AG04449 (cell line): ENCODE data around the gene ZFP3.
"Not testable (repeated sequence)": the region's sequence is repeated elsewhere in the genome, so short reads cannot be mapped to it uniquely, and the experiment has no call there.

Source experiments
- CTCF ChIA-PET: fragments of 350-600 bp; formaldehyde crosslinking; extraction: SDS; loops from one replicate; lab custom pipeline; 2021; ENCODE audit warnings: antibody characterized with exemption; lab: Yijun Ruan, JAX
- POLR2A ChIA-PET: fragments of 400-600, 350-600 bp; formaldehyde crosslinking; extraction: SDS; loops from one replicate; lab custom pipeline; 2020; ENCODE audit warnings: antibody characterized with exemption, inconsistent platforms; lab: Yijun Ruan, JAX
- DNase-seq: peaks from one replicate; pipeline ENCODE4 v3.0.0-alpha.2; 2010; ENCODE audit warnings: low read depth, low spot score
- H3K4me3 ChIP-seq: 2 replicates; pipeline ENCODE4 v1.5.1; 2011; ENCODE audit warnings: low read depth, mild to moderate bottlenecking, control low read depth, low read length
- TF ChIP-seq, protein P1 (sequence below): IDR thresholded peaks from one replicate; pipeline ENCODE4 v1.5.1; 2011; ENCODE audit warnings: mild to moderate bottlenecking, moderate library complexity, low read length, control low read depth, inconsistent platforms; ENCODE audit not compliant: insufficient read depth; ENCODE audit errors: missing control alignments

Gene ZFP3

DNA sequence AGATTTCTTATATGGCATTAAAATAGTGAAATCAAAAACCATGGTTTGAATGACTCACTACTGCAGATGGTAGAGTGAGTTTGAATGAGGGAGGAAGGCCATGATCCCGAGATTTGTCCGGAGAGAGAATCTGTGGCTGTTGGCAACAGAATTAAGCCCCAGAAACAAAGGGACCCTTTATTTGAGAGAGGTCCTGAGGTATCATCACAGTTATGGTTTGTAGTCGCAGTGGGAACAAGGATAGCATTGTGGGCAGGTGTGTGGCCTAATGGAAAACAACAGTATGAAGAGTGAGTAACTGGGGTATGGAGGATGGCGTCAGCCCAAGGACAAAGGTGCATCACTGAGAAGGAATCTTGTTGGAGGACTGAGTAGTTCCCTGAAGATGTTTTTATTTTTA lies 8.5 kb upstream of the ZFP3 start:
- no peak for DNase-seq
- TF ChIP-seq, protein P1, sequence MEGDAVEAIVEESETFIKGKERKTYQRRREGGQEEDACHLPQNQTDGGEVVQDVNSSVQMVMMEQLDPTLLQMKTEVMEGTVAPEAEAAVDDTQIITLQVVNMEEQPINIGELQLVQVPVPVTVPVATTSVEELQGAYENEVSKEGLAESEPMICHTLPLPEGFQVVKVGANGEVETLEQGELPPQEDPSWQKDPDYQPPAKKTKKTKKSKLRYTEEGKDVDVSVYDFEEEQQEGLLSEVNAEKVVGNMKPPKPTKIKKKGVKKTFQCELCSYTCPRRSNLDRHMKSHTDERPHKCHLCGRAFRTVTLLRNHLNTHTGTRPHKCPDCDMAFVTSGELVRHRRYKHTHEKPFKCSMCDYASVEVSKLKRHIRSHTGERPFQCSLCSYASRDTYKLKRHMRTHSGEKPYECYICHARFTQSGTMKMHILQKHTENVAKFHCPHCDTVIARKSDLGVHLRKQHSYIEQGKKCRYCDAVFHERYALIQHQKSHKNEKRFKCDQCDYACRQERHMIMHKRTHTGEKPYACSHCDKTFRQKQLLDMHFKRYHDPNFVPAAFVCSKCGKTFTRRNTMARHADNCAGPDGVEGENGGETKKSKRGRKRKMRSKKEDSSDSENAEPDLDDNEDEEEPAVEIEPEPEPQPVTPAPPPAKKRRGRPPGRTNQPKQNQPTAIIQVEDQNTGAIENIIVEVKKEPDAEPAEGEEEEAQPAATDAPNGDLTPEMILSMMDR = no peak
- POLR2A ChIA-PET = no interaction called here
- CTCF ChIA-PET = no interaction called here
- H3K4me3 ChIP-seq = no peak overlapping the region

DNA sequence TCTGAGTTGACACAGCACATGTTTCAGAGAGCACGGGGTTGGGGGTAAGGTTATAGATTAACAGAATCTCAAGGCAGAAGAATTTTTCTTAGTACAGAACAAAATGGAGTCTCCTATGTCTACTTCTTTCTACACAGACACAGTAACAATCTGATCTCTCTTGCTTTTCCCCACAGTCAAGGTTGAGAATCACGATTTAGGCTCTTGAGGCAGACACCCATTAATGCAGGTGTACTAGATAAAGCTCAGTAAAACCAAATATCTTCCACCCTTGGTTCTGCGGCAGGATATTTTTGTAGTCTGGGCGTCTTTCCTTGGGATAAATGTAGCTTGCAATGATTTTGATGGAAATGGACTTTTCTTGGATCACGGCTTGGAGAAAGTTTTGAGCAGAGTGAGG lies 2.8 kb upstream of the ZFP3 start:
- H3K4me3 ChIP-seq, POLR2A ChIA-PET, DNase-seq: not testable (repeated sequence)
- CTCF ChIA-PET = interaction anchor here (1.2 to 2.4 kb wide), 2 partner anchors 14 to 167 kb away, joined by 3 to 7 read pairs; no protein-coding TSS in a partner anchor

DNA sequence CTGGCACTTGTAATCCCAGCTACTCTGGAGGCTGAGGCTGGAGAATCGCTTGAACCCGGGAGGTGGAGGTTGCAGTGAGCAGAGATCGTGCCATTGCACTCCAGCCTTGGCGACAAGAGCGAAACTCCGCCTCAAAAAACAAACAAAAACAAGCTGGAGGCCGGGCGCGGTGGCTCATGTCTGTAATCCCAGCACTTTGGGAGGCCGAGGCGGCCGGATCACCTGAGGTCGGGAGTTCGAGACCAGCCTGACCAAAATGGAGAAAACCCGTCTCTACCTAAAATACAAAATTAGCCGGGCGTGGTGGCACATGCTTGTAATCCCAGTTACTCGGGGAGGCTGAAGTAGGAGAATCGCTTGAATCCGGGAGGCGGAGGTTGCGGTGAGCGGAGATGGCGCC lies 992 bp upstream of the ZFP3 start:
- DNase-seq, H3K4me3 ChIP-seq, POLR2A ChIA-PET: not testable (repeated sequence)
- CTCF ChIA-PET = interaction anchor here (0.6 to 2.4 kb wide), 3 partner anchors 14 to 114 kb away, joined by 3 to 7 read pairs (median 5); partner anchors contain the start of gene ZNF594

DNA sequence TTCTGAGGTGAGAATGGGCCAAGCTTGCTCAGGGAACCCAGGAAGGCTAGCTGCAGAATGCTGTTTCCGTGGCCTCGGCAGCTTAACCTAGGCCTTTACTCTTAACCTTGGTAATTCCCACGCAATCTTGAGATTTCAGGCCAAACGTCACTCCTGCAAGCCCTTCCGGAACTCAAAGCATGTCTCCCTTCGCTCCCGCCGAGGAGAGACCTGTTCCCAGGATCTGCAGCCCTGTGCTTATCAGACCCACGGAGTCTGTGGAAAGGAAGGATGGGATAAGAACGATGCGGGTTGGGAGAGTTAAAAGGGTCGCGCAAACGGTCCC lies 524 bp upstream of the ZFP3 start:
- ChIA-PET CTCF (interaction anchor here (0.6 to 2.4 kb wide), 3 partner anchors 14 to 114 kb away, joined by 3 to 7 read pairs (median 5); partner anchors contain the start of gene ZNF594), POLR2A (no interaction called here)
- TF ChIP-seq, protein P1 = no peak
- peak overlapping the region; percentile 87 for H3K4me3 ChIP-seq
- no peak for DNase-seq

DNA sequence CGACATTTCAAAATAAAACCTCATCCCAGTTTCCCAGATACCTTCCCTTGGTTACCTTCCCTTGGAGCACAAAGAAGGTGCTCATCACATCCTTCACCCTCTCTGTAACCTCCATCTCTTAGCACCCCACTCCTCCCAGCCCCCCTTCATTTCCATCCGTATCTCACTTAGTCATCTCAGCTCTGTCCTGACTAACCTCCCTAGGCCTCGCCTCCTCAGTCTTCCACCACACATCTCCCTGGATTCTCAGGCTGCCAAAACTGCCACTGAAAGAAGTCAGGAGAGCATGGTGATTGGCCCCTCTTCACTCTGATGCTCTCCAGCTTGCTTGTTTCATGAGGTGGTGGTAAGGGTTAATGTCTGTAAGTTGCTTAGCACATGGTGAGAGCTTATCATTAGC lies 2.3 kb downstream of the ZFP3 start:
- ChIA-PET CTCF (interaction anchor here (1.1 to 1.5 kb wide), 2 partner anchors 19 to 172 kb away, joined by 3 to 6 read pairs; no protein-coding TSS in a partner anchor), POLR2A (no interaction called here)
- no peak overlapping the region for H3K4me3 ChIP-seq
- no peak for DNase-seq
- TF ChIP-seq, protein P1 = no peak

DNA sequence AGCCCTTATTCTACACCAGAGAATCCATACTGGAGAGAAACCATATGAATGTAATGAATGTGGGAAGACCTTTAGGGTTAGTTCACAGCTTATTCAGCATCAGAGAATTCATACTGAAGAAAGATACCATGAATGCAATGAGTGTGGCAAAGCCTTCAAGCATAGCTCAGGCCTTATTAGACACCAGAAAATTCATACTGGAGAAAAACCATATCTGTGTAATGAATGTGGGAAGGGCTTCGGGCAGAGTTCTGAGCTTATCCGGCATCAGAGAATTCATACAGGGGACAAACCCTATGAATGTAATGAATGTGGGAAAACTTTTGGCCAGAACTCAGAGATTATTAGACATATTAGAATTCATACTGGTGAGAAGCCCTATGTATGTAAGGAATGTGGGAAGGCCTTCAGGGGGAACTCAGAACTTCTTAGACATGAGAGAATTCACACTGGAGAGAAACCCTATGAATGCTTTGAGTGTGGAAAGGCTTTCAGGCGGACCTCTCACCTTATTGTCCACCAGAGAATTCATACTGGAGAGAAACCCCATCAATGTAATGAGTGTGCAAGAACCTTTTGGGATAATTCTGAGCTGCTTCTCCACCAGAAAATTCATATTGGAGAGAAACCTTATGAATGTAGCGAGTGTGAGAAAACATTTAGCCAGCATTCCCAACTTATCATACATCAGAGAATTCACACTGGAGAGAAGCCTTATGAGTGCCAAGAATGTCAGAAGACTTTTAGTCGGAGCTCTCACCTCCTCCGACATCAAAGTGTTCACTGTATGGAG lies 14.1 kb downstream of the ZFP3 start:
- DNase-seq = no peak
- ChIA-PET CTCF (no interaction called here), POLR2A (no interaction called here)
- TF ChIP-seq, protein P1 = no peak
- no peak overlapping the region for H3K4me3 ChIP-seq

DNA sequence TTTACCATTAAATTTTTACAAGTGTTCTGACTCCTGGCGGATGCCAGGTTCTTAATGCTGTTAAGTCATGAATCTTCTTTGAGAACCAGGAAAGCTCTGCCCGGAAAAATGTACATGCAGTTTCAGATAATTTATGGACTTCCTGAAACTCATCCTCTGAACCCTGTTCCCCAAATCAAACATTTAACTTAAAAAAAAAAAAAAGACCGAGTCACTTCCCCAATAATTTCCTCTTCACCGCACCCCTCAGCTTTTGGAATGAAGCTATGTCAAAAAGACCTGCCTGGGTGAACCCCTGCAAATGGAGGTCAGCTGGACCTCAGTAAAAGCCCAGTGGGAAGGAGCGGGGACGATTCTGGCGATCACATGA lies 18.4 kb downstream of the ZFP3 start:
- no peak overlapping the region for H3K4me3 ChIP-seq
- ChIA-PET CTCF (interaction anchor here (0.9 kb wide), 1 partner anchor 9 kb away, joined by 3 read pairs; no protein-coding TSS in a partner anchor), POLR2A (no interaction called here)
- DNase-seq = no peak
- TF ChIP-seq, protein P1 = no peak
